Kidney tubule cell (primary cell): ENCODE results near the gene CHPF2.
A peak's percentile ranks its signal among the peaks of the same experiment; 100 is the strongest.

Experiments used
- DNase-seq: peaks from one replicate; pipeline ENCODE4 v3.0.0-alpha.2; 2018; ENCODE audit warnings: low spot score

The CHPF2 gene

GRCh38 chr7:151260883-151261282 is 28.6 kb downstream of the CHPF2 start:
- no peak for DNase-seq

GRCh38 chr7:151261529-151261928 is 29.2 kb downstream of the CHPF2 start:
- no peak for DNase-seq

GRCh38 chr7:151264615-151265014 is 32.3 kb downstream of the CHPF2 start:
- DNase-seq: no peak

- no peak for DNase-seq
Observed at GRCh38 chr7:151265351-151265931, 33.2 kb downstream of the CHPF2 start.

- no peak for DNase-seq
Observed at GRCh38 chr7:151269511-151269910, 37.2 kb downstream of the CHPF2 start.

GRCh38 chr7:151271699-151272355 is 39.5 kb downstream of the CHPF2 start:
- DNase-seq: no peak

- DNase-seq: no peak
Observed at GRCh38 chr7:151272405-151272804, 40.1 kb downstream of the CHPF2 start.

- no peak for DNase-seq
Observed at GRCh38 chr7:151272877-151273276, 40.6 kb downstream of the CHPF2 start.

- no peak for DNase-seq
Observed at GRCh38 chr7:151273651-151274390, 41.5 kb downstream of the CHPF2 start.

GRCh38 chr7:151274396-151274795 is 42.1 kb downstream of the CHPF2 start:
- DNase-seq: no peak

GRCh38 chr7:151274936-151275812 is 42.9 kb downstream of the CHPF2 start:
- DNase-seq: no peak

GRCh38 chr7:151275813-151276577 is 43.7 kb downstream of the CHPF2 start:
- DNase-seq: no peak

- peak; percentile 59 for DNase-seq
Observed at GRCh38 chr7:151276666-151277590, 44.6 kb downstream of the CHPF2 start.

GRCh38 chr7:151277631-151278030 is 45.3 kb downstream of the CHPF2 start:
- DNase-seq: no peak

- no peak for DNase-seq
Observed at GRCh38 chr7:151278949-151279348, 46.7 kb downstream of the CHPF2 start.

- no peak for DNase-seq
Observed at GRCh38 chr7:151279868-151280267, 47.6 kb downstream of the CHPF2 start.

GRCh38 chr7:151280388-151281019 is 48.2 kb downstream of the CHPF2 start:
- no peak for DNase-seq

GRCh38 chr7:151281686-151282085 is 49.4 kb downstream of the CHPF2 start:
- DNase-seq: no peak

- DNase-seq: no peak
Observed at GRCh38 chr7:151282111-151282510, 49.8 kb downstream of the CHPF2 start.

GRCh38 chr7:151283302-151283701 is 51.0 kb downstream of the CHPF2 start:
- no peak for DNase-seq
